ENCODE data around the gene COQ5.

Gene COQ5

GRCh38 chr12:120474616-120474960, 54.4 kb downstream of the COQ5 start (continued):
- TF ChIP-seq ZNF837 (tag by site-specific recombination; IDR thresholded peaks at IDR 0.05) (no peak), ZNF19 (tag by site-specific recombination; IDR thresholded peaks at IDR 0.05; ENCODE audit: low read depth) (no peak), ZNF558 (tag by site-specific recombination; IDR thresholded peaks at IDR 0.05) (no peak), ZNF677 (tag by site-specific recombination; IDR thresholded peaks at IDR 0.05) (no peak), ZNF449 (tag by site-specific recombination; IDR thresholded peaks at IDR 0.05) (no peak), PRDM6 (tag by site-specific recombination; IDR thresholded peaks at IDR 0.05) (no peak), ZFHX2 (tag by site-specific recombination; conservative IDR thresholded peaks at IDR 0.05) (no peak; the same call in 1 of the 2 replicates), ZNF350 (tag by site-specific recombination; IDR thresholded peaks at IDR 0.05) (no peak), GLIS2 (tag by site-specific recombination; IDR thresholded peaks at IDR 0.05) (no peak; the same call in 1 of the 2 replicates), SCRT1 (tag by site-specific recombination; IDR thresholded peaks at IDR 0.05; ENCODE audit: borderline replicate concordance) (no peak), ZNF366 (tag by site-specific recombination; conservative IDR thresholded peaks at IDR 0.05) (0 out of 2 replicates have a peak, but pooled peaks have one; percentile 18), ZNF302 (tag by site-specific recombination; IDR thresholded peaks at IDR 0.05; ENCODE audit: low read depth) (no peak), ZSCAN5A (tag by site-specific recombination; IDR thresholded peaks at IDR 0.05) (no peak), ZNF423 (tag by site-specific recombination; IDR thresholded peaks at IDR 0.05) (no peak), ZBTB17 (tag by site-specific recombination; IDR thresholded peaks at IDR 0.05) (peak; percentile 94), ZNF660 (tag by site-specific recombination; IDR thresholded peaks at IDR 0.05) (peak; percentile 18; the same call in 1 of the 2 replicates), AEBP2 (tag by site-specific recombination; IDR thresholded peaks at IDR 0.05; ENCODE audit: borderline replicate concordance) (no peak), OVOL3 (tag by site-specific recombination; IDR thresholded peaks at IDR 0.05) (no peak), ZNF146 (tag by site-specific recombination; IDR thresholded peaks at IDR 0.05) (no peak), ZNF510 (tag by site-specific recombination; IDR thresholded peaks at IDR 0.05; ENCODE audit: insufficient replicate concordance) (no peak), ZNF658 (tag by site-specific recombination; IDR thresholded peaks at IDR 0.05) (no peak), ZSCAN4 (tag by site-specific recombination; IDR thresholded peaks at IDR 0.05) (no peak), RBAK (tag by site-specific recombination; IDR thresholded peaks at IDR 0.05) (no peak), ZNF544 (tag by site-specific recombination; IDR thresholded peaks at IDR 0.05) (no peak), ZNF335 (tag by site-specific recombination; conservative IDR thresholded peaks at IDR 0.05) (peak; percentile 66; the same call in 1 of the 2 replicates), SALL2 (tag by site-specific recombination; IDR thresholded peaks at IDR 0.05; ENCODE audit: borderline replicate concordance) (no peak), ZNF571 (tag by site-specific recombination; IDR thresholded peaks at IDR 0.05) (no peak), ZNF112 (tag by site-specific recombination; IDR thresholded peaks at IDR 0.05) (no peak), ZNF148 (tag by site-specific recombination; IDR thresholded peaks at IDR 0.05; ENCODE audit: borderline replicate concordance) (no peak), WT1 (tag by site-specific recombination; IDR thresholded peaks at IDR 0.05) (no peak), KLF17 (tag by site-specific recombination; IDR thresholded peaks at IDR 0.05) (no peak)
